Panc1 (cell line): Measurements from ENCODE around the gene CACNA2D3. TPM values are rescaled to one million over a fixed set of nuclear protein-coding genes. Genes with fewer than 3 reads are reported as not detected.

ENCODE experiments used
- ATAC-seq: fragments of 200-7000 bp; cut with Tn5 transposase; 2 replicates; pipeline ENCODE4 v1.9.1; 2020; ENCODE audit warnings: mild to moderate bottlenecking, moderate library complexity
- BruUV-seq: library from RNA; stranded (reverse); fragments of 400-500 nt; replicated peaks from 2 replicates; lab custom pipeline; 2021; lab: Mats Ljungman, UMichigan
- CTCF ChIA-PET: fragments of 300-600 bp; sonication (Branson Sonifier 250); formaldehyde crosslinking; loops from one replicate; lab custom pipeline; 2022; ENCODE audit warnings: antibody characterized with exemption; lab: Charles Lee
- POLR2A ChIA-PET: fragments of 300-600 bp; sonication (Branson Sonifier 250); formaldehyde crosslinking; loops from one replicate; lab custom pipeline; 2022; ENCODE audit warnings: antibody characterized with exemption; lab: Charles Lee
- DNase-seq: peaks from one replicate; pipeline ENCODE4 v3.0.0-alpha.2; 2010; ENCODE audit warnings: low read depth, low spot score
- H3K27ac ChIP-seq: 2 replicates; pipeline ENCODE4 v1.5.1; 2011; ENCODE audit warnings: mild to moderate bottlenecking, low read length, inconsistent platforms
- H3K27me3 ChIP-seq: fragments of 200-500 bp; sonication (Bioruptor generic); 2 replicates; pipeline ENCODE4 v1.6.0; 2014; ENCODE audit warnings: low read length, inconsistent platforms; ENCODE audit not compliant: control insufficient read depth, insufficient read depth
- H3K36me3 ChIP-seq: fragments of 200-500 bp; sonication (Bioruptor generic); 2 replicates; pipeline ENCODE4 v1.5.1; 2014; ENCODE audit warnings: inconsistent platforms, mild to moderate bottlenecking, low read length, moderate library complexity; ENCODE audit not compliant: control insufficient read depth, insufficient read depth
- H3K4me1 ChIP-seq: 2 replicates; pipeline ENCODE4 v1.5.1; 2011; ENCODE audit warnings: inconsistent platforms, mild to moderate bottlenecking, low read length, moderate library complexity; ENCODE audit not compliant: control insufficient read depth, insufficient read depth
- H3K4me3 ChIP-seq, 2 experiments: 2 replicates each; pipeline ENCODE4 v1.5.1; 2011 to 2012; ENCODE audit warnings: low read depth in 2 of 2, low read length in 2 of 2, mild to moderate bottlenecking in 2 of 2, inconsistent platforms in 1 of 2, moderate library complexity in 1 of 2
- H3K9me3 ChIP-seq: fragments of 200-500 bp; sonication (Bioruptor generic); 2 replicates; pipeline ENCODE4 v1.5.1; 2014; ENCODE audit warnings: low read depth, mild to moderate bottlenecking, inconsistent platforms, low read length, moderate library complexity; ENCODE audit not compliant: control insufficient read depth, insufficient read depth
- CTCF ChIP-seq: fragments of 450-650 bp; IDR thresholded peaks from 2 replicates; pipeline ENCODE4 v1.5.1; 2017; ENCODE audit warnings: mild to moderate bottlenecking
- POLR2AphosphoS5 ChIP-seq: IDR thresholded peaks from 2 replicates; pipeline ENCODE4 v1.6.1; 2012; ENCODE audit warnings: mild to moderate bottlenecking, low read depth, low read length, moderate library complexity
- REST ChIP-seq, 2 experiments: IDR thresholded peaks; 2 replicates each; pipeline ENCODE4 v1.6.1; 2011 to 2012; ENCODE audit warnings: low read depth in 2 of 2, control low read depth in 1 of 2, low read length in 1 of 2, mild to moderate bottlenecking in 1 of 2, moderate library complexity in 1 of 2; ENCODE audit not compliant: insufficient read depth in 1 of 2
- SIN3A ChIP-seq: IDR thresholded peaks from 2 replicates; pipeline ENCODE4 v1.6.1; 2012; ENCODE audit warnings: low read depth, mild to moderate bottlenecking, low read length, moderate library complexity, borderline replicate concordance; ENCODE audit not compliant: insufficient read depth
- TCF7L2 ChIP-seq: IDR thresholded peaks from 2 replicates; pipeline ENCODE4 v1.6.1; 2011; ENCODE audit warnings: mild to moderate bottlenecking, low read depth, low read length, inconsistent platforms
- in situ Hi-C: cut with HindIII; loops from 2 replicates; pipeline ENCODE4 v1.10.0; 2016; ENCODE audit warnings: low sequenced_read_pairs, low pct_unique_long_range_greater_than_20kb
- intact Hi-C: fragments of 100-400 bp; cut with micrococcal nuclease; formaldehyde crosslinking; loops from one replicate; pipeline ENCODE4 v1.10.0; 2022; ENCODE audit not compliant: unreplicated experiment
- total RNA-seq: library from RNA; stranded (reverse); gene quantifications from one replicate; pipeline ENCODE4 v1.2.1, GENCODE V29; 2021; ENCODE audit not compliant: unreplicated experiment

Gene CACNA2D3
- total RNA-seq, 1 experiment from 2014 or later = 0.41 TPM

- no TSS peak for BruUV-seq
- in situ Hi-C loops (no loop called here), intact Hi-C loops (loop anchor here (5.0 to 10.0 kb wide), 2 partner anchors 1062 to 1209 kb away; no protein-coding TSS in a partner anchor)
- H3K27ac ChIP-seq = no peak overlapping the region
- no peaks in the 10 kb centered on the region for H3K36me3 ChIP-seq
- H3K9me3 ChIP-seq = no peaks in the 10 kb centered on the region
- no peak for DNase-seq
- CTCF ChIA-PET = no interaction called here
- H3K4me3 ChIP-seq = no peak overlapping the region
- TF ChIP-seq TCF7L2 = no peak
- no peak for TF ChIP-seq REST (IDR thresholded peaks at IDR 0.05; ENCODE audit: insufficient read depth in 1 of 2, low read depth in 2 of 2, low read length in 1 of 2)
- no peak for TF ChIP-seq SIN3A
- no peak for TF ChIP-seq POLR2AphosphoS5
- POLR2A ChIA-PET = no interaction called here
- H3K27me3 ChIP-seq = no peaks in the 10 kb centered on the region
- no peaks in the 10 kb centered on the region for H3K4me1 ChIP-seq
- ATAC-seq = no peak
Measured at GRCh38 chr3:54835701-54836100, 713.3 kb downstream of the CACNA2D3 start.

GRCh38 chr3:54836871-54837270, 714.5 kb downstream of the CACNA2D3 start:
- ATAC-seq = no peak
- in situ Hi-C loops = no loop called here

More at GRCh38 chr3:54836871-54837270, 714.5 kb downstream of the CACNA2D3 start:
- ChIA-PET CTCF (no interaction called here), POLR2A (no interaction called here)
- Histone ChIP-seq H3K27ac (no peak overlapping the region), H3K36me3 (no peaks in the 10 kb centered on the region), H3K4me1 (no peaks in the 10 kb centered on the region), H3K27me3 (no peaks in the 10 kb centered on the region), H3K9me3 (no peaks in the 10 kb centered on the region), H3K4me3 (no peak overlapping the region)
- BruUV-seq = no TSS peak
- no peak for DNase-seq
- TF ChIP-seq SIN3A (no peak), POLR2AphosphoS5 (no peak), TCF7L2 (no peak), CTCF (no peak), REST (IDR thresholded peaks at IDR 0.05; ENCODE audit: insufficient read depth in 1 of 2, low read depth in 2 of 2, low read length in 1 of 2) (no peak)
- intact Hi-C loops = loop anchor here (5.0 to 10.0 kb wide), 2 partner anchors 1060 to 1208 kb away; no protein-coding TSS in a partner anchor
